ENCODE measurements around the gene PCDH1.
A peak's percentile ranks its signal among the peaks of the same experiment; 100 is the strongest.
"Not testable (repeated sequence)": the region's sequence is repeated elsewhere in the genome, so short reads cannot be mapped to it uniquely, and the experiment has no call there.

The PCDH1 gene

DNA sequence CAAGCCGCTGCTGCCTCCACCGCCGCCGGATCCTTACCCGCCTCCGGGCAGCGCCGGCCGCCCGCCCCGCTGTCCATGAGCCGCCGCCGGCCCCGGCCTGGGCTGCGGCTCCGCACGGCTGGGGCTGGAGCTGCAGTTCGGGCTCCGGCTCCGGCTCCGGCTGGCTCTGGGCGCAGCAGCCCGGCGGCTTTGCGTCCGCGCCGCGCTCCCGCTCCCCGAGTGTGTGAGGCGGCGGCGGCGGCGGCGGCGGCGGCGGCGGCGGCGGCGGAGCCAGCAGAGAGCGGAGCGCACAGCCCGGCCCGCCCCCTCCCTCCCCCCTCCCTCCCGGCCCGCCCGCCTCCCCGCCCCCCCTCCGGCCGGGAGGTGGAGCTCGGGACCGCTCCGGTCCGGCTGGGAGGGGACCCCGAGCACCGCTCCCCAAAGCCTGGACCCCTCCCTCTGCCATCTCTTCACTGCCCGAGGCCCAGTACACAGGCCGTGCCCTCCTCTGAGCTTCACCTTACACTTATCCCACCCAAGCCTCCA lies at the start of gene PCDH1:
Gene PCDH1 (minus strand): TSS at position 225 of the 525 bp plus-strand sequence. CDS start 148 bp downstream, at position 77.
- no peak for DNase-seq

DNA sequence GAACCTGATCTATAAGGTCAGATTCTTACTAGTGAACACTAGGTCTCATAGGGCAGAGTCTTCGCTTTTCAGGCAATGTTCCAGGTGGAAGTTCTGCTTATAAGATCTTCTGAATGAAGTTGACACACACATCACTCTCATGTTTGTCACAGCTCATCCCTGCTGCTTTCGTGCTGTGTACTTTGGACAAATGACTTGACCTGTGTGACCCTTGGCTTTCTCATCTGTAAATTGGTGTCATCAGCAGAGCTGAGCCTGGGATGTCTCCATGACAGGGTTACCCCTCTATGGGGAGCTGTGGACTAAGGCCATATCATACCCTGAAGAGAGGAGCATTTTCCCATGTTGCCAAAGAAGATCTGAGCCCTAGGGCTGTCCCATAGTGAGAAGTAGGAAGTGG lies 48.2 kb upstream of the PCDH1 start:
- DNase-seq: no peak

DNA sequence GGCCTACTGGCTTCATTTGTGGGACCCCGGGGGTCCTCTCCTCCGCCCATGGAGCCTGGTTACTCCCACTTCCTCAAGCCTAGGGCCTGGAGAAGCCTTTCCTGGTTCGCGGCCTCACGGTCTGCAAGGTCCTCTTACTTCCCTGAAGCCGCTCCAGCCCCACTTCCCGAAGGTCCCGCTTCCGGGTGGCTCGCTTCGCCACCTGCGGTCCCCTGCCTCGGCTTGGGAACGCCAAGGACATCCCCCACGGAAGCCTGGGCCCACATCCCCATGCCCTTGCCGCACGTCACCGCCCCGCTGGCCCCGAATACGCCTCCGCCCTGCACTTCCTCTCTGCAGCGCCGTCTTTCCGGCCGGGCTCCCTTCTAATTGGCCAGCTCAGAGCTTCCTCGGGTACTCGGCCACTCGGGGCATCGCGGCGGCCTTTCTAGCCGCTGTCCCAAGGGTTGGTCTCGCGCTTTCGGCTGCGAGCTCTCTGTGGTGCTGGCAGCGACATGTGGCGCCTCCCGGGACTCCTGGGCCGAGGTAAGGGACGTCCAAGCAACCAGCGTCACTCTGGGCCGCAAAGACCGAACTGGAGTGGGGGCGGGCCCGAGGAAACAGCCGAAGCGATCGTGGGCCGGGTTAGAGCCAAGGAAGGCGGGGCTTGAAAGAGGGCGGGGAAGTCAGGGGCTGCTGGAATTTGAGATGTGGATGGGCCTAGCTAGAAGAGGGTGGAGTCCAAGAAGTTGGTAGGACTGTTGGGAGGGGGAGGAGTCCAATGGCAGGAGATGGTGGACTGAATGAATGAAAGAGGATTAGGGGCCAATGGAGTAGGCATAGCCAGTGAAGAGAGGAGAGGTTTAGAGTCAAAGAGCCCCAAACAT lies 45.5 kb upstream of the PCDH1 start, which contains the start of gene DELE1:
Gene DELE1 (plus strand): TSS at position 424 of the 866 bp plus-strand sequence. CDS start 71 bp downstream, at position 495.
- peak; percentile 36 for DNase-seq

DNA sequence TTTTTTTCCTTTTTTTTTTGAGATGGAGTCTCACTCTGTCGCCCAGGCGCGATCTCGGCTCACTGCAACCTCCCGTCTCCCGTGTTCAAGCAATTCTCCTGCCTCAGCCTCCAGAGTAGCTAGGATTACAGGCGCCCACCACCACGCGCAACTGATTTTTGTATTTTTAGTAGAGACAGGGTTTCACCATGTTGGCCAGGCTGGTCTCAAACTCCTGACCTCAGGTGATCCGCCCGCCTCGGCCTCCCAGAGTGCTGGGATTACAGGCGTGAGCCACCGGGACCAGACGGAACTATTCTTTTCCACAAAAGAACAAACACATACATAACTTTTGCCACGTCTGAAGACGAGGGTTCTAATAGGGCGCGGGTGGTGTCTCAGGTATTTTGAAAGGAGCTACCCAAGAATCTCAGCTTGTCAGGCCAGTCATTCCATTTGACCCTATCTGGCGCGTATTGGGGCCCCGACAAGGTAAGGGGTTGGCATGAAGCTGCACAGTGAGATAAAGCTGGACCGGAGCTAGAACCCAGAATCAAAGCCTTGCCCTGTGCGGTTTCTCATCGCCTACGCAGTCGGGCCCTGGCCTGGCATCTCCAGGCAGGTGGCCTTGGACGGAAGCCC lies 44.7 kb upstream of the PCDH1 start:
- DNase-seq: not testable (repeated sequence)

DNA sequence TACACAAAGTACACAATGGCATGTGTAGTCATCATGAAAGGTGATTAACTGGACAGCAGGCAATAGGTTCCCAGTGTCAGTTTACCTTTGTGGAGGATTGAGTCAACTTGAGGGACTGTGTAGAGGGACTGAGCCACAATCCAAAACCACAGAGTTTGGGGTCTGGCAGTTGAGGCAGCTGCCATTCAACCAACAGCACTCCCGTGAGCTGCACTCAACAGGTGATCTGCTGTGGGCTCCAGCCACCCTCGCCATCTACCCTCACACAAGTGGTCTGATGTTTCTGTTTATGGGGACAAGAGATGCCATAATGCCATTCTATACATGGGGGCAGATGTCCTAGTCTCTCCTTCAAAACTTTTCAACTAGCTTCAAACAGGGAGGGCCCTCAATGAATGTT lies 42.6 kb upstream of the PCDH1 start:
- no peak for DNase-seq

DNA sequence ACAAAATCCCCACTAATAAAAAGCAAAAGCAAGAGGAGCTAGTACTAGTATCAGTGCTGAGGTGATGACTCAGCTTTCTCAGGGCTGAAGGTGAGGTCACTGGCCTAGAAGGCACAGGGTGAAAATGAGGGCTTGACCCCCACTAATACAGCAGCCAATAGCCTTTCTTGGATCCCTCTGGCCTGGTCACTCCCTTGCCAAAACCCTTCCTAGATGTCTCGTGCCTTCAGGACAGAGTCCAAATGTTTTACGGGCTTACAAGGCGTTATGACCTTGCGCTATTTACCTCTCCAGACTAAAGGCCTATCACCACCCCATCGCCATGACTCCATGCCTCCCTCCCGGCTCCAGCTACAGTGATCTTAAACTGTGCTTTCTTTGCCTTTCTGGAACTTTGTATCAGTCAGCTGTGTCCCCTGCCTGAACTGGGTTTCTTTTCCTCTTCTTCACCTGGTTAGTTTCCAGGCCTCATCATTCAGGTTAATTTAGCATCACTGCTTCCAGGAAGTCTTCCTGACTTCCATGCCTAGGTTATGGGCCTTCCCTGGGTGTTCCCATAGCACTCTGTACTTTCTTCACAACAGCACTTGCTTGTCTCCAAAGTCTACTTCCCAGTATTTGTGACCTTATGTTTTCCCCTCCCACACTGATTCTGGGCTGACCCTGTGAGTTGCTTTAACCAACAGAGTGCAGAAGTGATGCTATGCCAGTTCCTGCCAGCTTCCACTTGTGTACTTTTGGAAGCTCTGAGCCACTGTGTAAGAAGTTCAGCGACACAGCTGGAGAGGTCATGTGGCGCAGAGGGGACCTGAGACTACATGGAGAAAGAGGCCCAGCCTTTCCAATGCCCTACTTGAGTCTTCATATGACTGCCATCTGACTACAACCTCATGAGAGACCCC lies 41.3 kb upstream of the PCDH1 start:
- no peak for DNase-seq

DNA sequence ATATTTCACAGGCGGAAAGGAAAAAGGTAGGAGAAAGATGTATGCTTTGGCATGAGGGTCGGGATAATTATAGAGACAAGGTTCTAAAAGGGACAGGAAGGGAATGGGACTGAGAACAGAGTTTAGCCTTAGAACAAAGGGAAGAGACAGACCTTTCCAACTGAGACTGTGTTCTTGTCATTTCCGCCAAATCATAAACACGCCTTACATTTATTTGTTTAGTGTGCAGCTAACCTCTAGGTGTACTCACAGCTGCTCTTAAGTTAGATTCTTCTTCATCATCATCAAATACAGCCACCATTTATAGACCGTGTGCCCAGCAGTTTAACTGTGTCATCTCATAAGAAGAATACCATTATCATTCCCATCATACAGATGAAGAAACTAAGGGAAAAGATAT lies 39.5 kb upstream of the PCDH1 start:
- no peak for DNase-seq

DNA sequence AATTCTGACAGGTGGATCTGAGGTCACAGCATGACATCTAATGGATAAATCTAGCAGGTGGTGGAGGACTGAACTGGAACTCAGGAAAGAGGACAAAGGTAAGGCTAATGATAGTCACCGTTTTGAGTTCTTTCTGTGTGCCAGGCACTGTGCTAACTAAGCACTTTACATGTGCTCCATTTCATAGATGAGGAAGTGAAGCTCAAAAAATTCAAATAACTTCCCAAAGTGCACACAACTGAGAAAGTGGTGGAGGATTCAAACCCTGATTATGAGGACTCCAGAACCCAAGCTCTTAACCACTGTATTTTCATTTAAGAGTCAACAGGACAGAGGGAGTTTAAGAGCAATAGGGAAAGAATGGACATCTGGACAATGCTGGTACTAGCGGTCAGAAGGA lies 38.3 kb upstream of the PCDH1 start:
- DNase-seq: no peak

DNA sequence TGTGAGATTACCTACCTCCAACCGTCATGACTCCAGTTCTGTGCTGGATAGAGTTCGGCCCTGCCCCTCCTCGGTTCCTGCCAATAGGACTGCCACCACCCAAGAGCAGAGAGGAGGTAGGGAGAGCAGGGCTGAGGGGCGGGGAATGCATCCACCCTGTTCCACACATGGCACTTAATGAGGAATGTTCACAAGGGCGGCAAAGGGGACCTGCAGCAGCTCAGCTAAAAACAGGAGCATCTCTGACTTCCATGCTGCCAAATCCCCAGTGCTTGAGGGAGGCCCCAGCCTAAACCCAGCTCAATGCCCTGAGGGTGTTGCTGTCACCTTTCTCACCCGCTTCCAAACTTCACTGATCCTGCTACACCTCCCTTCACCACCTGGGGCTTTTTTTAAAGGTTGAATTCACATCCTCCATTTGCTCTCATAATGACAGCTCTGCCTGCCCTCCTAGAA lies 37.7 kb upstream of the PCDH1 start:
- no peak for DNase-seq

DNA sequence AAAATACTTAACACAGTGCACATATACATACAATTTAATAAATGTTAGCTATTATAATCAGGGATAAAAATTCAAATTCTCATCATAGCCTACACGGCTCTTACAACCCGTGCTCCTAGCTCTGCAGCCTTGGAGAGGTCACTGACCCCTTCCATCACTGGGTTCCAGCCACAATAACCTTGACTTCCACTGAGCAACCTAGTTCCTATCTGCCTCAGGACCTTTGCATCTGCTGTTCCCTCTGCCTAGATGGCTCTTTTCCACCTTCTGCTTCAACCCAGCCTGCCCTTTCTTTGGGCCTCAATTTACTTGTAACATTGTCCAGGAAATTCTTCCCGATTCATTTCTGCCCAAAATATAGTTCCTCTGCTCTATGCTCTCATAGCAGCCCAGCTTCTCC lies 36.6 kb upstream of the PCDH1 start:
- no peak for DNase-seq

DNA sequence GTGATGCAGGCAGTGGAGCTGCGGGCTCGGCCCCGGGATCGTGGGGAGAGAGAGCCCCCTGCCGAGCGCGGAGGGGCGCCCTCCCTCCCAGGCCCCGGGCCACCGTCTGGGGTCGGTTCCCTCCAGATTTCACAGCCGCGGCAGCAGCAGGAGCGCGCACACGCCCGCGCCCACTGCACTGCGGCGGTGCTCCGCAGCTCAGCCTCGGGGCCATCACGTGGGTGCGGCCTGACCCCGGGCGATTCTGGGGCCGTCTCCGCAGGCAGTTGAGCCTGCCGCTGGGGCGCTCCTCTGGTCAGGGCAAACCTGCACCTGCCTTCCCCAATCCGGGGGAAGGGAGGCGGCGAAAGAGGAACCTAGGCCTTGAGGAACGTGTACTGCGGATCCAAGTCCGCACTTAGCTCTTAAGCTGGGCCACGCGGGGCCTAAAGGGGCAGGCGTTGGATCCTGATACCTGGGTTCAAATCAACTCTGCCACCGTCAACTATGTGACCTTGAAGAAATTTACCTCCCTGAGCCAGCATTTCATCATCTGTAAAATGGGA lies 36.1 kb upstream of the PCDH1 start:
- no peak for DNase-seq

DNA sequence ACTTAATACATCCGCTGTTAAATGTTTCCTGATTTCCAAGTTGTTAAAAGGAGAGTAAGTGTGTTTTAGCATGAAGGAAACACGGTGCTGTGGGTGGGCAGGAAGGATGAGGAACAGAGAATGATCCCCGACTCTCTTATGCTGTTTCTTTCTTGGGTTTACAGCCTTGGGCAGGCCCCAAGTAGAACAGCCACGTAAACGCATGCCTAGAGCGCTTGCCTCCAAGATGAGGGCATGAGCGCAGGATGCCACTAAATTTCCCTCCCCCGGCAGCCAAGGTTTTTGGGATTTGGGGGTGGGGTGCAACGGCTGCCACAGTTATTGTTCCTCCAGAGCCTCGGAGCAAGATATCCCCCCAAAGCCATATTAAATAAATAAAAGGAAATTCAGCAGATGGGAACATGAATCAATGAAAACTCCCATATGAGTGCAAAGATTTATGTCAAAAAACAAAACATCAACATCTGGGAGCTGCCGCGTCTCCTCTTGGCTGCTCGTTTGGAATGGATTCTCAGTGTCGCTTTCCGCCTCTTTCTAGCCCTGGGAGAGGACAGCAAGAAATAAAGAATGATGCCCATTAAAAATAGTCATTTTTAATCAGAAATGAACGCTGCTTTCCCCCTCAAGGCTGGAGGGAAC lies 35.5 kb upstream of the PCDH1 start:
- DNase-seq: no peak

DNA sequence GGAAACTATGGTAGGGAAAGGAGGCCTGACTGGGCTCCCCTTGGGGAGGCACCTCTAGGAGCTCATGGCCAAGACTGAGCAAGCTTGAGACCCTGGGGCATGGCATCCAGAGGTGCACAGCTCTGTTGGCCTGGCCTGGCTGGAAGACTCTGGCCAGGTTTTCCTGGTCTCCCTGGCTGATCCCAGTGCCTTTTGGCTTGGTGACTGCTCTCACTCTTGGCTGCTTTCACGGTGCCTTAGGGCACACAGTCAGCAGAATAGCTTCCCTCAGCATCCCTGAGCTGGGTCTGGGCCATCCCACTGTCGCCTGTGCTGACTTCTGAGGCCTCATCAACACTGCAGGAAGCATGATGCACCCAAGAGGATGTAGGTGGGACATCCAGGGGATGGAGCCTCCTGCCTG lies 32.1 kb upstream of the PCDH1 start:
- DNase-seq: no peak

DNA sequence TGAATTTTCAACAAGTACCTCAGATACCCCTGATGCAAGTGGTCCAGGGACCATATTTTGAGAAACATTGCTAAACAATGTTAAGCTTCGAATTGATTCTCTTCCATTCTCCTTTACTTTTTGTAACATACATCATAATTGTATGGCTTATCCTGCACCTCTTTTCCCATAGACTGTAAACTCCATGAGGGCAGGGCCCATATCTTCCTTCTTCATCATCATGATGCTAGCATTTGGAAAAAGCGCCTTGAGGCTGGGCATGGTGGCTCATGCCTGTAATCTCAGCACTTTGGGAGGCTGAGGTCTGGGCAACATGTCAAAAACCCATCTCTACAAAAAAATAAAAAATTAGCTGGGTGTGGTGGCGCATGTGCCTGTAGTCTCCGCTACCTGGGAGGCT lies 31.0 kb upstream of the PCDH1 start:
- DNase-seq: no peak

DNA sequence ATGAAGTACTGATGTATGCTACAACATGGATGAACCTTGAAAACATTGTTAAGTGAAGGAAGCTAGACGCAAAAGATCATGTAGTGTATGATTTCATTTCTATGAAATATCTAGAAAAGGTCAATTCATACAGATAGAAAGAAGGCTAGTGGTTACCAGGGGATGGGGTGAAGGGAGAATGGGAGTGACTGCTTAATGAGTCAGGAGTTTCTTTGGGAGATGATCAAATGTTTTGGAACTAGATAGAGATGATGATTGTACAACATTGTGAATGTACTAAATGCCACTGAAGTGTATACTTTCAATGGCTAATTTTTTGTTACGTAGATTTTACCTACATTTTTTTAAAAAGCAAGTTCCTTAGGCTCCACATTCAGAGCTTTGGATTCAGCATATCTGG lies 30.6 kb upstream of the PCDH1 start:
- no peak for DNase-seq

DNA sequence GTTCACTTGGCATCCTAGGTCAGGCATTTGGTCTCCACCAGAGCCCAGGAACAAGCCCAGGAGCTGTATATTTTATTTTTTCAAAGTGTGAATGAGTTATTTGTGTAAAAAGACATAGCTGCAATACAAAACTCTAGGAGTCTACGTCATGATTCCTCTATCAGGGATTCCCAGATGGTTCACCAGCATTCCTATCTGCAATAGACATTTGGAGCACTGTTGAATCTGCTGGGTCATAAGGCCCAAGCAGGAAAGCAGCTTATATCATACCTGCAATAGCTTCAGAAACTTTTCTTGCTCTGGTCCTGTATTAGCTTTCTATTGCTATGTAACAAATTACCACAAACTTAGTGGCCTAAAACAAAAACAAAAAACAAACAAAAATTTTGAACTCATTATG lies 28.8 kb upstream of the PCDH1 start:
- DNase-seq: no peak

DNA sequence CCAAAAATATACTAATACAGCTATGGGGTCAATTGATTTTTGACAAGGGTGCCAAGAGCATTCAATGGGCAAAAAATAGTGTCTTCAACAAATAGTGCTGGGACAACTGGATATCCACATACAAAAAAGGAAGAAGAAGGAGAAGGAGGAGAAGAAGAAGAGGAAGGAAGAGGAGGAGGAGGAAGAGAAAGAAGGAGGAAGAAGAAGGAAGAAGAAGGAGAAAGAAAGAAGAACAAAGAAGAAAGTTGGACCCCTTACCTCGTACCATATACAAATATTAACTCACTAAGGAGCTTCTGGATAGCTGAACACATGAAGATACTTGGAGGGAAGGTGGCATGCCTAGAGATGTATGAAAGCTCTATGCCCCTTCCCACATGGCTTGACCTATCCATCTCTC lies 28.3 kb upstream of the PCDH1 start:
- DNase-seq: no peak

DNA sequence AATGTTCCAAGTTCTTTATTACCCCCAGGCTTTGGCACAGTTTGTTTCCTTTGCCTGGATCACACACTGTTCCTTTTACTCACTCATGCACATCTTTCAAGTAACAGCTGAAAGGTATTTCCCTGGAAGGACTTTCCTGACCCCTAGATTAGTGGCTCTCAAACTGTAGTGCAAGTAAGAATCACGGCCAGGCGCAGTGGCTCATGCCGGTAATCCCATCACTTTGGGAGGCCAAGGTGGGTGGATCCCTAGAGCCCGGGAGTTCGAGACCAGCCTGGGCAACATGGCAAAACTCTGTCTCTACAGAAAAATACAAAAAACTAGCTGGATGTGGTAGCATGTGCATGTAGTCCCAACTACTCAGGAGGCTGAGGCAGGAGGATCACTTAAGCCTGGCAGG lies 26.3 kb upstream of the PCDH1 start:
- DNase-seq: no peak

DNA sequence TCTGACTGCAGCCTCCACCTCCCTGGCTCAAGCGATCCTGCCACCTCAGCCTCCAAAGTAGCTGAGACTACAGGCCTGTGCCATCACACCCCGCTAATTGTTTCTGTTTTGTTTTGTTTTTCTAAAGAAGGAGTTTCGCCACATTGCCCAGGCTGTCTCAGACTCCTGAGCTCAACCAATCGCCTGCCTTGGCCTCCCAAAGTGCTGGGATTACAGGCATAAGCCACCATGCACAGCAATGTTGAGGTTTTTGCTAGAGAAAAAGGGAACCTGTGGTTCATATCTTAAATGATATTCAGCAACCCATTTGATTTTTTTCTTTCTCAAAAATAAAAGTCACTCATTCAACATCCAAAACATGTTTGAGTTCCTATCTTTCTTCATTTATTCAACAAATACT lies 25.1 kb upstream of the PCDH1 start:
- DNase-seq: no peak

DNA sequence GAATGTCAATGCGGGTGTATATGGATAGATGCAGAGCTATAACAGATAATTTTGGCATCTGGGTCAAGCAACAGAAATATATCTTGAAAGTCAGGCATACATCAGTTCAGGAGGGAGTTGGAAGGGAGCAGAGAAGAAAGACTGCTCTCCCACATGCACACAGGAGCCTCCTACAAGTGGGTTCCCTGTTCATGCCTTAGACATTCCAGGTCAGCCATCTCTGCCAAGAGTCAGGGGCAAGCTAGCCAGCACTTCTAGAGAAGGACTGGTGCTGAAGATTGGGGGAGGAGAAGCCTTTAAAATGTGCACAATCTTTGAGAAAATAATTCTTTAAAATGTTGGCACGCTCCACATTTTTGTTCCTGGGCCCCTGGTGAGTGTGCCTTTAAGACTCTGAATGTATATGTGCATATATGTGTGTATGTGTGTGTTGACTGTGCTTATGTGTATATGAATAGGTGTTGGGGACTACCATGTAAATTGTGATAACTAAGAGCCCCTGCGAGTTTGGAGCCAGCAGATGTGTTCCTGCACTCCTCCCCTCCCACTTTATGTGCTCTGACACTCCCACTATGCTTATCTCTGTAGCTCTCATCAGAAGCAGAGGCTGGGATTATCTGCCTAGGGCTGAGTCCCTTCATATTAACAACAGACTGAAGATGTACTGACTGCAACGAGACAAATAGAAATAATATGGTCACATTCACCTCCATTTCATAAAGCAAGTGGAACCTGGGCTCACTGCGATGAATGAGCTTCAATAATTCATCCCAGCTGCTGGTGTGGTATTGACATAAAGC lies 24.0 kb upstream of the PCDH1 start:
- no peak for DNase-seq

DNA sequence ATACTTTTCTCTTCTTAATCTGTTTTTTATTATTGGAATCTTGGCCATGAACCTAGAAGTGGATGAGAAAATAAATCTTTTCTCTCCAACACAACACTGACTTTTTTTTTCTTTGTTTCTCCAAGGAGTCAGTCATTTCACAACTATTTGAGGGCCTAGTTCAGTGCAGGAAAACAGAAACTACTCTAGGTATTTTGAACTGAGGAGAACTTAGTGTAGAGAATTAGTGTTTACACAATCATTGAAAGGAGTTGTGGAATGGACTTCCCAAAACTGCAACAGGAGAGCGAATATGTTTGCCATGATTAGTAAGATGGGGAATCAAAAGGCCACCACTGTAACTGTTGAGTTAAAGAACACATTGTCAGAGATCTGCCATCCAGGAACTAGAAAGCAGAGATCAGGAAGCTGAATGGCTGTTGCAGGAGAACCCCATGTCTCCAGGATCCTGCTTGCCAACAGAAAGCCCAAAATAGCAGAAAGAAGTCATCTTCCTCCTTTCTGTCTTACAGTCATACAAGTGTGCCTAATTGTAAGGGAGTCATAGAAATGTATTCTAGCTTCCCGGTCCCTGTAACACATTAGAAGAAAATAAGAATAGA lies 20.3 kb upstream of the PCDH1 start:
- DNase-seq: no peak
